K562 (cell line): Measurements from ENCODE around the gene PIN1. TPM values are rescaled to one million over a fixed set of nuclear protein-coding genes. Genes with fewer than 3 reads are reported as not detected.
A peak's percentile ranks its signal among the peaks of the same experiment; 100 is the strongest.

Experiments used
- ATAC-seq: fragments of 200-7000 bp; cut with Tn5 transposase; 3 replicates; pipeline ENCODE4 v1.9.1; 2020; ENCODE audit warnings: moderate library complexity
- BruUV-seq: library from RNA; stranded (reverse); fragments of 400-500 nt; replicated peaks from 2 replicates; lab custom pipeline; 2021; lab: Mats Ljungman, UMichigan
- CTCF ChIA-PET: fragments of 300-600 bp; formaldehyde crosslinking; extraction: SDS; loops from one replicate; lab custom pipeline; 2021; ENCODE audit warnings: low intra/inter-chr PET ratio; lab: Yijun Ruan, JAX
- POLR2A ChIA-PET: fragments of 300-600, 350-650 bp; sonication (Branson Sonifier 250); formaldehyde crosslinking; extraction: SDS; loops from one replicate; lab custom pipeline; 2021; ENCODE audit warnings: antibody characterized with exemption, inconsistent platforms; lab: Yijun Ruan, JAX
- DNase-seq, 4 experiments: peaks; one replicate each; pipeline versions ENCODE4 v3.0.0 to v3.0.0-alpha.2; 2011 to 2018; ENCODE audit warnings: low spot score in 3 of 4, mixed read lengths in 3 of 4; ENCODE audit errors: extremely low read depth in 1 of 4
- FAIRE-seq: peaks from 2 replicates; lab custom pipeline; 2011; peaks lifted over from hg19 to GRCh38; lab: Jason Lieb, UNC
- H2AFZ ChIP-seq: 2 replicates; pipeline ENCODE4 v1.6.0; 2011; ENCODE audit warnings: low read depth, low read length, control low read depth, inconsistent platforms
- H3K27ac ChIP-seq: fragments of 200-600 bp; 3 replicates; pipeline ENCODE4 v1.8.0; 2011; ENCODE audit warnings: low read depth, mild to moderate bottlenecking, control low read depth, inconsistent platforms, low read length, moderate library complexity, mixed read lengths; ENCODE audit errors: extremely low read depth
- H3K27me3 ChIP-seq, 2 experiments: fragments of 300-600 bp in 1 of 2; 2 replicates in 1 of 2; 3 replicates in 1 of 2; pipeline versions ENCODE4 v1.6.0 to v1.8.0; 2011; ENCODE audit warnings: inconsistent platforms in 2 of 2, low read length in 2 of 2, mild to moderate bottlenecking in 1 of 2, mixed read lengths in 1 of 2, moderate library complexity in 1 of 2; ENCODE audit not compliant: control insufficient read depth in 2 of 2, insufficient read depth in 2 of 2
- H3K36me3 ChIP-seq: fragments of 300-600 bp; 3 replicates; pipeline ENCODE4 v1.8.0; 2011; ENCODE audit warnings: mild to moderate bottlenecking, low read length, inconsistent platforms; ENCODE audit not compliant: control insufficient read depth, insufficient read depth
- H3K4me1 ChIP-seq, 2 experiments: fragments of 200-600 bp in 1 of 2; replicated peaks in 1 of 2; 2 replicates in 1 of 2; 3 replicates in 1 of 2; pipeline versions ENCODE4 v1.5.1 to v1.8.0; 2011; ENCODE audit warnings: inconsistent platforms in 2 of 2, low read length in 2 of 2, mild to moderate bottlenecking in 1 of 2, mixed read lengths in 1 of 2, moderate library complexity in 1 of 2; ENCODE audit not compliant: control insufficient read depth in 2 of 2, insufficient read depth in 2 of 2
- H3K4me2 ChIP-seq: 2 replicates; pipeline ENCODE4 v1.6.1; 2011; ENCODE audit warnings: low read length, control low read depth, inconsistent platforms, mixed read lengths; ENCODE audit not compliant: insufficient read depth
- H3K4me3 ChIP-seq: fragments of 200-600 bp; sonication (generic), shearing (Covaris generic); 2 replicates; pipeline ENCODE4 v1.5.1; 2016; ENCODE audit warnings: control low read depth, inconsistent platforms
- H3K79me2 ChIP-seq: fragments of 200-600 bp; 3 replicates; pipeline ENCODE4 v1.8.0; 2011; ENCODE audit warnings: low read length, inconsistent platforms; ENCODE audit not compliant: control insufficient read depth, insufficient read depth
- H3K9ac ChIP-seq, 2 experiments: 2 replicates each; pipeline versions ENCODE4 v1.6.0 to v1.6.1; 2011; ENCODE audit warnings: low read depth in 2 of 2, low read length in 2 of 2, control low read depth in 1 of 2, inconsistent platforms in 1 of 2, mild to moderate bottlenecking in 1 of 2, mixed read lengths in 1 of 2; ENCODE audit not compliant: insufficient read depth in 1 of 2
- H3K9me1 ChIP-seq: one replicate; pipeline ENCODE4 v1.6.0; 2011; ENCODE audit warnings: inconsistent platforms, mild to moderate bottlenecking, low read length, moderate library complexity; ENCODE audit not compliant: control insufficient read depth, insufficient read depth
- H3K9me3 ChIP-seq: replicated peaks from 2 replicates; pipeline ENCODE4 v1.5.1; 2011; ENCODE audit warnings: low read depth, low read length, inconsistent platforms; ENCODE audit not compliant: control insufficient read depth, insufficient read depth
- H4K20me1 ChIP-seq: replicated peaks from 2 replicates; pipeline ENCODE4 v1.6.1; 2011; ENCODE audit warnings: low read length, inconsistent platforms, mixed read lengths; ENCODE audit not compliant: control insufficient read depth, insufficient read depth
- BCOR ChIP-seq: fragments of 450-650 bp; IDR thresholded peaks from 2 replicates; pipeline ENCODE4 v1.6.1; 2016
- CCAR2 ChIP-seq: fragments of 200-400 bp; formaldehyde crosslinking; IDR thresholded peaks from 2 replicates; pipeline ENCODE4 v1.6.1; 2017; ENCODE audit warnings: mild to moderate bottlenecking, low read depth, low read length
- ELF4 ChIP-seq: fragments of 450-650 bp; formaldehyde crosslinking; IDR thresholded peaks from 2 replicates; pipeline ENCODE4 v1.4.0; 2022; ENCODE audit warnings: missing genetic modification characterization
- POLR2G ChIP-seq: fragments of 200-400 bp; formaldehyde crosslinking; IDR thresholded peaks from 2 replicates; pipeline ENCODE4 v1.6.1; 2017; ENCODE audit warnings: low read depth, mild to moderate bottlenecking, antibody characterized with exemption, low read length, moderate library complexity
- RBFOX2 ChIP-seq: fragments of 200-400 bp; formaldehyde crosslinking; IDR thresholded peaks from 2 replicates; pipeline ENCODE4 v1.6.1; 2017; ENCODE audit warnings: low read depth, mild to moderate bottlenecking, low read length, moderate library complexity
- RUNX1 ChIP-seq: sonication (generic); IDR thresholded peaks from 2 replicates; pipeline ENCODE4 v1.6.1; 2016; ENCODE audit warnings: antibody characterized with exemption, low read depth
- SAP30 ChIP-seq: fragments of 200-600 bp; sonication (generic); IDR thresholded peaks from 2 replicates; pipeline ENCODE4 v1.6.1; 2012; ENCODE audit warnings: borderline replicate concordance, low read depth, mild to moderate bottlenecking, moderate library complexity, low read length, control low read depth, inconsistent platforms; ENCODE audit not compliant: insufficient read depth, poor library complexity, severe bottlenecking
- ZFX ChIP-seq: sonication (generic); formaldehyde crosslinking; IDR thresholded peaks from 2 replicates; pipeline ENCODE4 v1.8.0; 2022; ENCODE audit warnings: mild to moderate bottlenecking, missing genetic modification reagents, moderate library complexity
- ZNF124 ChIP-seq: sonication (generic); formaldehyde crosslinking; IDR thresholded peaks from 2 replicates; pipeline ENCODE4 v1.8.1; 2022; ENCODE audit warnings: missing genetic modification reagents
- ZNF274 ChIP-seq: IDR thresholded peaks from 2 replicates; pipeline ENCODE4 v1.6.1; 2011; ENCODE audit warnings: low read depth, mild to moderate bottlenecking, low read length, moderate library complexity, borderline replicate concordance
- ZNF583 ChIP-seq: fragments of 250-450 bp; sonication (Bioruptor Pico); IDR thresholded peaks from 2 replicates; pipeline ENCODE4 v1.4.0; 2020
- WGBS: fragments of 100-300 bp; shearing (Covaris generic); methylation state at CpG from one replicate; pipeline ENCODE4 v1.1.6; 2016; ENCODE audit warnings: low coverage, mixed read lengths; ENCODE audit not compliant: insufficient coverage; ENCODE audit errors: missing lambda C conversion rate; 5-methylcytosine and 5-hydroxymethylcytosine counted together
- in situ Hi-C: fragments of 300-500 bp; cut with MboI; formaldehyde crosslinking; loops from 4 replicates; pipeline ENCODE4 v1.15.0; 2018; ENCODE audit warnings: inconsistent platforms, mixed read lengths
- intact Hi-C: fragments of 100-400 bp; cut with micrococcal nuclease; formaldehyde crosslinking; loops from 2 replicates; pipeline ENCODE4 v1.14.2; 2022
- polyA plus RNA-seq, 8 experiments: library from polyadenylated mRNA; depleted of rRNA in 4 of 8; stranded (reverse) in 5 of 8; unstranded in 3 of 8; fragments of >200 nt; fragmentation: Nextera tagmentation in 2 of 8; fragmentation: Illumina TruSeq in 1 of 8; extraction: Ambion mirVana in 2 of 8; extraction: Trizol in 1 of 8; gene quantifications; 2 replicates each; pipeline versions ENCODE4 v1.2.1 to v1.2.3, GENCODE V29; 2011 to 2014; ENCODE audit warnings: inconsistent platforms in 1 of 8, missing spikeins in 1 of 8
- total RNA-seq, 7 experiments: library from RNA; depleted of rRNA in 6 of 7; stranded (reverse); fragments of >200 nt in 6 of 7; fragmentation: Illumina TruSeq in 2 of 7; extraction: Trizol in 2 of 7; gene quantifications; 2 replicates each; pipeline versions ENCODE4 v1.2.1 to v1.2.3, GENCODE V29; 2011 to 2021; ENCODE audit warnings: low replicate concordance in 1 of 7
- TF ChIP-seq, protein P1 (sequence below): sonication (generic); formaldehyde crosslinking; IDR thresholded peaks from 2 replicates; pipeline ENCODE4 v1.8.1; 2023; ENCODE audit warnings: mild to moderate bottlenecking, missing genetic modification reagents
- TF ChIP-seq, protein P2 (sequence below): sonication (generic); formaldehyde crosslinking; IDR thresholded peaks from 2 replicates; pipeline ENCODE4 v1.8.1; 2023; ENCODE audit warnings: mild to moderate bottlenecking, missing genetic modification reagents

The PIN1 gene
- total and polyA plus RNA-seq, 9 of the 15 experiments (the other 6 are each of a cell fraction or from before 2014, with no cell fraction given) = 1.6 to 178 (median 42.5) TPM

DNA sequence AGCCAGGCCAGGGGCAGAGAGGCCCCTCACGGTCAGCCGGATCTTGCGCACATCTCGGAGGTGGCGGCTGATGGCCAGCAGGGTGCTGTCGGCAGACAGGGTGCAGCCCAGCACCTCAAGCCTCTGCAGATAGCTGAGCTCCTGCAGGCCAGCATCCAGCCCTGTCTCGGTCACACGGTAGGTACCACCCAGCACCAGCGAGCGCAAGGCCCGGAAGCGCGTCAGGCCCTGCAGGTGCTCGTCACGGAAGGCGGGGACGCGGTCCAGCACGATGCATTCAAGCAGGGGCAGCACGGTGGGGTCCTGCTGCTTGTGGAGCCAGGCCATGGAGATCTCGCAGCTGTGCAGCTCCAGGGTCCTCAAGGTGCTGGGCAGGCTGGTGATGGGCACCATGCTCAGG, 24.0 kb upstream of the PIN1 start:
- in situ Hi-C loops = no loop called here
- peaks cover 0 to 5% of the 10 kb centered on the region in 2 experiments; a peak in 1 of 5 replicates for H3K4me1 ChIP-seq
- BruUV-seq = no TSS peak

DNA sequence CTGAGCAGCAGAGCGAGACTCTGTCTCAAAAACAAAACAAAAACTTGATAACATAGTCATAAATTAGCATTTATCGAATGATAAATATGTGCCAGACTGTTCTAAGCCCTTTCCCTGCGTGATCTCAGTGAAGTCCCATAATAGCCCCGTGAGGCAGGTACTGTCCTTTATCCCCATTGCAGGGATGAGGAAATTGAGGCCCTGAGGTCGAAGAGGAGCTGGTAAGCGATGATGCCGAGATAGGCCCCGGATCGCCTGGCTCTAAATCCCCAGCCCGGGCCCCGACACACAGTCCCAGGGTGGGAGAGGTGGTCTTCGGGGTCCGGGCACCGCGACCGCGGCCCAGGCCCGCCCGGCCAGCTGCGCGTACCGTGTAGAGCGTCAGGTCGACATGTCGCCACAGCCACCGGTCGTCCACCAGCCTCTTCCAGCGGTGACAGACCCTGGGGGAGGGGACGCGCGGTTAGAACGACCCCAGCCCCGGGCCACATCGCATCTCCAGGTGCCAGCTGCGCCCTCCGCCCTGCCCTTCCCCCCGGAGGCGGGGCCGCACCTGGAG, 16.9 kb upstream of the PIN1 start:
- H3K4me2 ChIP-seq = peak overlapping the region; percentile 97
- H3K79me2 ChIP-seq = peaks cover 32% of the 10 kb centered on the region
- intact Hi-C loops = no loop called here
- H3K4me1 ChIP-seq = peaks cover 14 to 19% of the 10 kb centered on the region in 2 experiments; a peak in 4 of 5 replicates
- peak overlapping the region; percentile 99 for H2AFZ ChIP-seq
- H3K27ac ChIP-seq = peak overlapping the region; percentile 87
- ChIA-PET CTCF (no interaction called here), POLR2A (interaction anchor here (0.5 to 1.0 kb wide), 5 partner anchors 8 to 239 kb away, joined by 3 to 8 read pairs (median 3); no protein-coding TSS in a partner anchor)
- H3K27me3 ChIP-seq = no peaks in the 10 kb centered on the region
- H3K9me3 ChIP-seq = peaks cover 13% of the 10 kb centered on the region
- peak overlapping the region; percentile 91 to 97 for H3K9ac ChIP-seq
- H3K4me3 ChIP-seq = peak overlapping the region; percentile 100
- no peak for DNase-seq
- WGBS = 1% methylated on average over 36 of the region's 39 CpGs
- H4K20me1 ChIP-seq = 0 out of 2 replicates have a peak, but pooled peaks cover 4% of the 10 kb centered on the region
- TSS peak; percentile 40 for BruUV-seq
- peaks cover 23% of the 10 kb centered on the region; the same call in 2 of the 3 replicates for H3K36me3 ChIP-seq
- FAIRE-seq = no peak
- H3K9me1 ChIP-seq = no peaks in the 10 kb centered on the region
- no peak for ATAC-seq
- in situ Hi-C loops = no loop called here
- no peak for TF ChIP-seq RUNX1
- no peak for TF ChIP-seq ELF4 (CRISPR knock-in tag)
- peak; percentile 70 for TF ChIP-seq ZFX
- TF ChIP-seq, protein P1, sequence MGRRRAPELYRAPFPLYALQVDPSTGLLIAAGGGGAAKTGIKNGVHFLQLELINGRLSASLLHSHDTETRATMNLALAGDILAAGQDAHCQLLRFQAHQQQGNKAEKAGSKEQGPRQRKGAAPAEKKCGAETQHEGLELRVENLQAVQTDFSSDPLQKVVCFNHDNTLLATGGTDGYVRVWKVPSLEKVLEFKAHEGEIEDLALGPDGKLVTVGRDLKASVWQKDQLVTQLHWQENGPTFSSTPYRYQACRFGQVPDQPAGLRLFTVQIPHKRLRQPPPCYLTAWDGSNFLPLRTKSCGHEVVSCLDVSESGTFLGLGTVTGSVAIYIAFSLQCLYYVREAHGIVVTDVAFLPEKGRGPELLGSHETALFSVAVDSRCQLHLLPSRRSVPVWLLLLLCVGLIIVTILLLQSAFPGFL (CRISPR knock-in tag) = no peak
- TF ChIP-seq BCOR = peak; percentile 45; the same call in 1 of the 2 replicates
- TF ChIP-seq SAP30 = peak; percentile 62
- TF ChIP-seq, protein P2, sequence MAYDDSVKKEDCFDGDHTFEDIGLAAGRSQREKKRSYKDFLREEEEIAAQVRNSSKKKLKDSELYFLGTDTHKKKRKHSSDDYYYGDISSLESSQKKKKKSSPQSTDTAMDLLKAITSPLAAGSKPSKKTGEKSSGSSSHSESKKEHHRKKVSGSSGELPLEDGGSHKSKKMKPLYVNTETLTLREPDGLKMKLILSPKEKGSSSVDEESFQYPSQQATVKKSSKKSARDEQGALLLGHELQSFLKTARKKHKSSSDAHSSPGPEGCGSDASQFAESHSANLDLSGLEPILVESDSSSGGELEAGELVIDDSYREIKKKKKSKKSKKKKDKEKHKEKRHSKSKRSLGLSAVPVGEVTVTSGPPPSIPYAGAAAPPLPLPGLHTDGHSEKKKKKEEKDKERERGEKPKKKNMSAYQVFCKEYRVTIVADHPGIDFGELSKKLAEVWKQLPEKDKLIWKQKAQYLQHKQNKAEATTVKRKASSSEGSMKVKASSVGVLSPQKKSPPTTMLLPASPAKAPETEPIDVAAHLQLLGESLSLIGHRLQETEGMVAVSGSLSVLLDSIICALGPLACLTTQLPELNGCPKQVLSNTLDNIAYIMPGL (CRISPR knock-in tag) = peak; percentile 16; the same call in 1 of the 2 replicates
- TF ChIP-seq ZNF124 (CRISPR knock-in tag) = no peak

More for the DNA sequence above, 24.0 kb upstream of the PIN1 start:
- Histone ChIP-seq H3K27ac (no peak overlapping the region), H2AFZ (no peak overlapping the region), H3K79me2 (peaks cover 5% of the 10 kb centered on the region; the same call in 2 of the 3 replicates), H4K20me1 (no peaks in the 10 kb centered on the region), H3K4me2 (no peak overlapping the region)
- CTCF ChIA-PET = no interaction called here
- ATAC-seq = no peak
- FAIRE-seq = no peak
- 98% methylated on average over 17 of the region's 21 CpGs for WGBS
- peak; percentile 49 for TF ChIP-seq POLR2G
- TF ChIP-seq RBFOX2 = peak; percentile 53; the same call in 1 of the 2 replicates
- TF ChIP-seq CCAR2 = no peak
- TF ChIP-seq ZNF274 = no peak
- TF ChIP-seq ZNF583 (CRISPR knock-in tag) = no peak
- TF ChIP-seq, all 486 proteins: peak for 2
- POLR2A ChIA-PET = interaction anchor here (0.5 to 0.8 kb wide), 2 partner anchors 15 to 289 kb away, joined by 3 to 6 read pairs; no protein-coding TSS in a partner anchor
- H3K9me3 ChIP-seq = peaks cover 3% of the 10 kb centered on the region; the same call in 1 of the 2 replicates
- DNase-seq = no peak
- peaks cover 50% of the 10 kb centered on the region; the same call in 2 of the 3 replicates for H3K36me3 ChIP-seq
- intact Hi-C loops = no loop called here
- H3K9ac ChIP-seq = no peak overlapping the region; a peak in 1 of 4 replicates
- no peaks in the 10 kb centered on the region for H3K27me3 ChIP-seq
- H3K4me3 ChIP-seq = no peak overlapping the region
- no peaks in the 10 kb centered on the region for H3K9me1 ChIP-seq
